Cardiac muscle cell (in vitro differentiated cells and primary cell): ENCODE results near the gene MKLN1. TPM values are rescaled to one million over a fixed set of nuclear protein-coding genes. Genes with fewer than 3 reads are reported as not detected.

Experiments
- DNase-seq, 2 donors: peaks; one replicate each; pipeline versions ENCODE4 v3.0.0 to v3.0.0-alpha.2; 2010 to 2017; ENCODE audit warnings: low read depth in 1 of 2, low spot score in 1 of 2
- H3K27ac ChIP-seq: fragments of 200-600 bp; sonication (generic); 2 replicates; pipeline ENCODE4 v1.5.1; 2016
- H3K27me3 ChIP-seq: fragments of 200-600 bp; sonication (generic); 2 replicates; pipeline ENCODE4 v1.6.0; 2016; ENCODE audit warnings: control low read depth
- H3K36me3 ChIP-seq: fragments of 200-600 bp; sonication (generic); 2 replicates; pipeline ENCODE4 v1.5.1; 2016; ENCODE audit warnings: control low read depth
- H3K4me1 ChIP-seq: fragments of 200-600 bp; sonication (generic); 2 replicates; pipeline ENCODE4 v1.8.1; 2017; ENCODE audit warnings: low read depth, mild to moderate bottlenecking, mixed run types
- H3K4me3 ChIP-seq: fragments of 200-600 bp; sonication (generic); 2 replicates; pipeline ENCODE4 v1.5.1; 2016; ENCODE audit warnings: mild to moderate bottlenecking
- H3K9me3 ChIP-seq: fragments of 200-600 bp; sonication (generic); 2 replicates; pipeline ENCODE4 v1.5.1; 2017; ENCODE audit warnings: low read depth, mild to moderate bottlenecking, control low read depth
- CTCF ChIP-seq: IDR thresholded peaks from 2 replicates; pipeline ENCODE4 v1.5.1; 2012; ENCODE audit warnings: low read depth, mild to moderate bottlenecking, low read length
- polyA plus RNA-seq: library from polyadenylated mRNA; unstranded; fragments of >200 nt; fragmentation: Nextera tagmentation; extraction: Ambion mirVana; gene quantifications from 2 replicates; pipeline ENCODE4 v1.2.1, GENCODE V29; 2016
- total RNA-seq: library from RNA; depleted of rRNA; stranded (reverse); fragments of >200 nt; gene quantifications from 2 replicates; pipeline ENCODE4 v1.2.3, GENCODE V29; 2016

Gene MKLN1
- total and polyA plus RNA-seq, 2 experiments from 2014 or later = 26.2 to 35.5 TPM

DNA sequence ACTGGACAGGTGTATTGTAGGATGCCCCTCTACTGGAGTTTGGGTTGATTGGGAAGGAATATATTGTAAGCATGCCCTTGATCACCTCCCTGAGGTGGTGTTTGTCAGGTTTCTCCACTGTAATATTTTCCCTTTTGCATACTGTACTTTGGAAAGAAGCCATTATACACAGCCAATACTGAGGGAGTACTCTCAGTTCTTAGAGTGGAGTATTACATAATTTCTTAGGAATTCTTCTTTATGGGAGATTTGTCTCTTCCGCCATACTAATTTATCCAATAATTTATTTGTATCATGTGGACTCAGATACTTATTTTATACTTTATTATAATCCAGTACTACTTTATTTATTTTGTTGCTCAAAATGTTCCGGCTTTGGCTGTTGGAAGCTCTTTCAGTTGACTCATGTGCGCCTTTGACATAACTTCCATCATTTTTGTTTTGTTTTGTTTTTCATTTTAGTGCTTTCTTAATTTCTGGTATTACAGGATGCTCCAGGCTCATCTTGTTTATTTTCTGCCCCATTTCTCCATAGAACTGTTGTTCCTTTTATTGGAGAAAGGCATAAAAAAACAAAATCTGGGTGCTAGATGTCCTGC, 29.7 kb downstream of the MKLN1 start:
- no peak overlapping the region for H3K4me3 ChIP-seq
- TF ChIP-seq CTCF = no peak
- H3K36me3 ChIP-seq = no peaks in the 10 kb centered on the region
- H3K27ac ChIP-seq = no peak overlapping the region
- H3K9me3 ChIP-seq = no peaks in the 10 kb centered on the region
- H3K4me1 ChIP-seq = no peaks in the 10 kb centered on the region
- DNase-seq = no peak
- no peaks in the 10 kb centered on the region for H3K27me3 ChIP-seq

- H3K4me1 ChIP-seq = peaks cover 12% of the 10 kb centered on the region
- no peak overlapping the region for H3K27ac ChIP-seq
- H3K36me3 ChIP-seq = no peaks in the 10 kb centered on the region
- no peaks in the 10 kb centered on the region for H3K9me3 ChIP-seq
- no peak overlapping the region for H3K4me3 ChIP-seq
- TF ChIP-seq CTCF = no peak
- no peak for DNase-seq
- H3K27me3 ChIP-seq = no peaks in the 10 kb centered on the region
These were observed 31.0 kb downstream of the MKLN1 start for GRCh38 chr7:131358636-131359035.

DNA sequence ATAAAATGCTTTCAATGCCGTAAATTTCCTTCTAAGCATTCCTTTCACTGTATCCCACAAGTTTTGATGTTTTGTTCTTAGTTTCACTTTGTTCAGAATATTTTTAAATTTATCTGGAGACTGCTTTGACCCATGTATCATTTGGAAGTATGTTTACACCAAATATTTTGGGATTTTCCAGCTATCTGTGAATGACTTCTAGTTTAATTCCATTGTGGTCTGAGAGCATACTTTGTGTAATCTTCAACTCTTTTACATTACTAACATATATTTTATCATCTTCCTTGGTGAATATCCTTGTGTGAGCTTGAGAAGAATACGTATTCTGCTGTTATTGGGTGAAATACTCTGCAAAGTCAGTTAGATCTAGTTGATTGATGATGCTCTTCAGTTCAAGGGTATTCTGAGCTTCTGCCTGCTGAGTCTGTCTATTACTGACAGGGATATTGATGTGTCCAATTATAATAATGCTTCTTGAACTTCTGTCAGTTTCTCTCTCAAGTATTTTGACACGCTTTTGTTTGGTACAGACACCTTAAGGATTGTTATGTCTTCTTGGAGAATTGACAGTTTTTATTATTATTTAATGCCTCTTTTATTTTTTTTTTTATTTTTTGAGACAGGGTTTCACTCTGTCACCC, 31.6 kb downstream of the MKLN1 start:
- Histone ChIP-seq H3K27me3 (no peaks in the 10 kb centered on the region), H3K4me1 (peaks cover 12% of the 10 kb centered on the region), H3K4me3 (no peak overlapping the region), H3K9me3 (no peaks in the 10 kb centered on the region), H3K36me3 (no peaks in the 10 kb centered on the region), H3K27ac (no peak overlapping the region)
- no peak for DNase-seq
- TF ChIP-seq CTCF = no peak

DNA sequence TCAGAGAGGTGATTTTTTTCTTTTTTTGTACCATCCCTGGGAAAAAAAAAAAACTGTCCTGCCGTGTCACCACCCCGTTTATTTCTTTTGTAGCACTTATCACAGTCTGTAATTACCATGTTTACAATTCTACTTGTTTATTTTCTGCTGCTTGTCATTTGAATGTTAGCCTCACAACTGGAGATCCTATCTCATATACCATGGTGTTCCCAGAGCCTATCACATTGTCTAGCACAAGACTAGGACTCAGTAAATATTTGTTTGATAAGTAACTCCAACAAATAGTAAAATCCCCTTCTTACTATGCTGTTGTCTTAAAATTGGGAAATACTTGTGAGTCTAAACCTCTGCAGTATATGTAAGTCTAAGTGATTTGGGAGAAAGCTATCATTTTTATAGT, 36.0 kb downstream of the MKLN1 start:
- H3K36me3 ChIP-seq = no peaks in the 10 kb centered on the region
- H3K9me3 ChIP-seq = no peaks in the 10 kb centered on the region
- peaks cover 12% of the 10 kb centered on the region for H3K4me1 ChIP-seq
- no peak for DNase-seq
- no peaks in the 10 kb centered on the region for H3K27me3 ChIP-seq
- no peak overlapping the region for H3K4me3 ChIP-seq
- no peak overlapping the region for H3K27ac ChIP-seq
- no peak for TF ChIP-seq CTCF

- H3K27me3 ChIP-seq = no peaks in the 10 kb centered on the region
- no peak overlapping the region for H3K27ac ChIP-seq
- H3K4me1 ChIP-seq = peaks cover 12% of the 10 kb centered on the region
- no peak overlapping the region for H3K4me3 ChIP-seq
- no peak for TF ChIP-seq CTCF
- DNase-seq = no peak
- no peaks in the 10 kb centered on the region for H3K9me3 ChIP-seq
- no peaks in the 10 kb centered on the region for H3K36me3 ChIP-seq
These were observed 37.2 kb downstream of the MKLN1 start for GRCh38 chr7:131364767-131365344.
